Measurements from ENCODE around the gene TMEM69. TPM values are rescaled to one million over a fixed set of nuclear protein-coding genes. Genes with fewer than 3 reads are reported as not detected.
A peak's percentile ranks its signal among the peaks of the same experiment; 100 is the strongest.

The TMEM69 gene
- total and polyA plus RNA-seq, 4 donors, result 8.0 to 13.0 (median 12.0) TPM

GRCh38 chr1:45669379-45669778 lies 18.6 kb upstream of the TMEM69 start:
- peaks cover 9 to 44% (median 27%) of the 10 kb centered on the region in 4 donors for H3K4me1 ChIP-seq (ENCODE audit: control insufficient read depth in 4 of 4, insufficient read depth in 4 of 4, low read length in 3 of 4)
- H3K9ac ChIP-seq (ENCODE audit: low read depth in 1 of 2, low read length in 2 of 2), result no peak overlapping the region
- DNase-seq (ENCODE audit: low spot score), result no peak
- H3K36me3 ChIP-seq (ENCODE audit: control insufficient read depth in 4 of 4, insufficient read depth in 3 of 4, low read depth in 1 of 4, low read length in 3 of 4), result no peaks in the 10 kb centered on the region
- no peak overlapping the region for H3K27ac ChIP-seq (ENCODE audit: low read depth in 1 of 2, low read length in 2 of 2)
- H3K4me3 ChIP-seq (ENCODE audit: low read depth in 1 of 3, low read length in 3 of 3), result no peak overlapping the region
- 22% methylated on average over 1 of the region's 1 CpG for WGBS
- H3K27me3 ChIP-seq (ENCODE audit: control insufficient read depth in 4 of 4, insufficient read depth in 4 of 4, low read length in 3 of 4), result no peaks in the 10 kb centered on the region
- TF ChIP-seq RAD21 (IDR thresholded peaks at IDR 0.05) (no peak), FOXA2 (IDR thresholded peaks at IDR 0.05) (no peak), EGR1 (IDR thresholded peaks at IDR 0.05; ENCODE audit: low read depth in 2 of 2) (no peak), CTCF (IDR thresholded peaks at IDR 0.05; ENCODE audit: low read depth, low read length, missing input control) (no peak)
- H3K9me3 ChIP-seq (ENCODE audit: control insufficient read depth in 4 of 4, low read length in 3 of 4), result no peaks in the 10 kb centered on the region

GRCh38 chr1:45669859-45670655 lies 17.9 kb upstream of the TMEM69 start:
- H3K9ac ChIP-seq (ENCODE audit: low read depth in 1 of 2, low read length in 2 of 2), result peak overlapping the region in 1 of 2 donors; percentile 18
- no peaks in the 10 kb centered on the region for H3K27me3 ChIP-seq (ENCODE audit: control insufficient read depth in 4 of 4, insufficient read depth in 4 of 4, low read length in 3 of 4)
- TF ChIP-seq CTCF (IDR thresholded peaks at IDR 0.05; ENCODE audit: low read depth, low read length, missing input control) (no peak), SP1 (IDR thresholded peaks at IDR 0.05) (no peak), FOXA2 (IDR thresholded peaks at IDR 0.05) (no peak), JUND (IDR thresholded peaks at IDR 0.05) (no peak), ATF3 (IDR thresholded peaks at IDR 0.05) (no peak), HNF4A (conservative IDR thresholded peaks at IDR 0.05) (no peak), TAF1 (conservative IDR thresholded peaks at IDR 0.05) (no peak), GABPA (IDR thresholded peaks at IDR 0.05 in 1 of 2, conservative IDR thresholded peaks at IDR 0.05 in 1 of 2) (no peak), EGR1 (IDR thresholded peaks at IDR 0.05; ENCODE audit: low read depth in 2 of 2) (no peak)
- H3K4me3 ChIP-seq (ENCODE audit: low read depth in 1 of 3, low read length in 3 of 3), result no peak overlapping the region
- 87% methylated on average over 6 of the region's 6 CpGs for WGBS
- H3K27ac ChIP-seq (ENCODE audit: low read depth in 1 of 2, low read length in 2 of 2), result no peak overlapping the region
- no peaks in the 10 kb centered on the region for H3K36me3 ChIP-seq (ENCODE audit: control insufficient read depth in 4 of 4, insufficient read depth in 3 of 4, low read depth in 1 of 4, low read length in 3 of 4)
- no peak for DNase-seq (ENCODE audit: low spot score)
- H3K9me3 ChIP-seq (ENCODE audit: control insufficient read depth in 4 of 4, low read length in 3 of 4), result no peaks in the 10 kb centered on the region
- H3K4me1 ChIP-seq (ENCODE audit: control insufficient read depth in 4 of 4, insufficient read depth in 4 of 4, low read length in 3 of 4), result peaks cover 9 to 46% (median 29%) of the 10 kb centered on the region in 4 donors

- Histone ChIP-seq H3K9ac (ENCODE audit: low read depth in 1 of 2, low read length in 2 of 2) (no peak overlapping the region), H3K4me3 (ENCODE audit: low read depth in 1 of 3, low read length in 3 of 3) (no peak overlapping the region), H3K27ac (ENCODE audit: low read depth in 1 of 2, low read length in 2 of 2) (no peak overlapping the region), H3K27me3 (ENCODE audit: control insufficient read depth in 4 of 4, insufficient read depth in 4 of 4, low read length in 3 of 4) (no peaks in the 10 kb centered on the region), H3K9me3 (ENCODE audit: control insufficient read depth in 4 of 4, low read length in 3 of 4) (no peaks in the 10 kb centered on the region), H3K36me3 (ENCODE audit: control insufficient read depth in 4 of 4, insufficient read depth in 3 of 4, low read depth in 1 of 4, low read length in 3 of 4) (no peaks in the 10 kb centered on the region), H3K4me1 (ENCODE audit: control insufficient read depth in 4 of 4, insufficient read depth in 4 of 4, low read length in 3 of 4) (peaks cover 10 to 56% (median 45%) of the 10 kb centered on the region in 4 donors)
- no peak for TF ChIP-seq ATF3 (IDR thresholded peaks at IDR 0.05)
- no peak for TF ChIP-seq RXRA (IDR thresholded peaks at IDR 0.05)
- no peak for TF ChIP-seq YY1 (IDR thresholded peaks at IDR 0.05)
- no peak for TF ChIP-seq TAF1 (conservative IDR thresholded peaks at IDR 0.05)
- TF ChIP-seq NR2F2 (IDR thresholded peaks at IDR 0.05), result no peak
- TF ChIP-seq FOXA1 (IDR thresholded peaks at IDR 0.05), result no peak
- TF ChIP-seq HNF4G (IDR thresholded peaks at IDR 0.05), result no peak
- TF ChIP-seq JUND (IDR thresholded peaks at IDR 0.05), result no peak
- TF ChIP-seq HNF4A (conservative IDR thresholded peaks at IDR 0.05), result no peak
- no peak for TF ChIP-seq EGR1 (IDR thresholded peaks at IDR 0.05; ENCODE audit: low read depth in 2 of 2)
- no peak for TF ChIP-seq RAD21 (IDR thresholded peaks at IDR 0.05)
- TF ChIP-seq SP1 (IDR thresholded peaks at IDR 0.05), result no peak
- TF ChIP-seq MAX (IDR thresholded peaks at IDR 0.05), result no peak
- WGBS, result 74% methylated on average over 4 of the region's 4 CpGs
- no peak for DNase-seq (ENCODE audit: low spot score)
Observed at GRCh38 chr1:45673956-45674355, 14.0 kb upstream of the TMEM69 start.

All from liver (tissue), 9 donors.